Brain microvascular endothelial cell (primary cell): ENCODE data around the gene CEP112.

Experiments used
- DNase-seq: peaks from one replicate; pipeline ENCODE4 v3.0.0-alpha.2; 2020
- H3K27ac ChIP-seq: fragments of 250-450 bp; sonication (Bioruptor Pico); 2 replicates; pipeline ENCODE4 v1.5.1; 2020; ENCODE audit warnings: mild to moderate bottlenecking, moderate library complexity
- H3K27me3 ChIP-seq: fragments of 250-450 bp; sonication (Bioruptor Pico); replicated peaks from 2 replicates; pipeline ENCODE4 v1.5.1; 2020; ENCODE audit warnings: mild to moderate bottlenecking
- H3K36me3 ChIP-seq: fragments of 250-450 bp; sonication (Bioruptor Pico); replicated peaks from 2 replicates; pipeline ENCODE4 v1.5.1; 2020; ENCODE audit warnings: mild to moderate bottlenecking
- H3K4me3 ChIP-seq: 2 replicates; pipeline ENCODE4 v1.5.1; 2011; ENCODE audit warnings: low read depth, mild to moderate bottlenecking, control low read depth, low read length, moderate library complexity
- in situ Hi-C: cut with HindIII; loops from 2 replicates; pipeline ENCODE4 v1.10.0; 2017; ENCODE audit warnings: low sequenced_read_pairs, low pct_ligation_motif_present
- TF ChIP-seq, protein P1 (sequence below): IDR thresholded peaks from 2 replicates; pipeline ENCODE4 v1.5.1; 2011; ENCODE audit warnings: low read depth, mild to moderate bottlenecking, moderate library complexity, low read length, control low read depth, inconsistent platforms; ENCODE audit errors: missing control alignments

Gene CEP112

DNA sequence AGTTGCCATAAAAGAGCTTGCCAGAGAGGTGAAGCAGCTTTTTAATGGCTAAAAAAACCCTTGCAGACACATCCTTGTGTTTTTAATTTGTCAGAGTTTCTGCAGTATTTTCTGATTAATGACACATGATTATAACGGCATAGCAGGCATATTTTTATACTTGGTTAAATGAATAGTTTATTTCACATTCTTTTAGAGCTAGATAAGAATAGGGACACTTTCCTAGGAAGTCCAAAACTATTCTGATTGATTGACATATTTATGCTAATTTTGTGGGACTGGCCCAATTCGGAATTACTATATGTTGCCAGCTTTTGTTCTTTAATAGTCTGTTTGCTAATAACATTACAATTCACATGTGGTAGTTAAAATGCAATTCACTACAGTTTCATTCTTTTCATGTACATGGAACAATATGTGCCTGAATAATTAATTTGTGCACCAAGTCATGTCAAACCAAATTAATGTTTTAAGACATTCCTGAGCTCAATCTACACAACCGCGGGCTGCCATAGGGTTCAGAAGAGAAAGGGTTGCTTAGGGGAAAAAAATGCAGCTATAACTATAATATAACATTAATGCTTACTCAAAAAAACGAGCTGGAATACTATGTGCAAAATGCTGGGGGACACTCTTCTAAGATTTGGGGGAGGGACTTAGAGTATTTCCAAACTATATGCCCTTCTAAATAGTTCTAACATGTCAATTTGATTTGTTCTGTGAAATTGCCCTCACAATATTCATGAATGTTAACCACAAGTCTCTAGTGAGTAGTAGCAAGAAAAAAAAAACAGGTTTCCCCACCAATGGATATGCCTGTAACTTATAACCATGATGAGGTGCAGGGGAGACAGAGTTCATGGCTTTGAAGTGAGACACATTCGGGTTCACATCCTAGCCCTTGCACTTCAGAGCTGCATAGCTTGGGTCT lies 305.4 kb downstream of the CEP112 start:
- Histone ChIP-seq H3K27ac (no peak overlapping the region), H3K36me3 (no peaks in the 10 kb centered on the region), H3K4me3 (no peak overlapping the region), H3K27me3 (no peaks in the 10 kb centered on the region)
- in situ Hi-C loops, result no loop called here
- TF ChIP-seq, protein P1, sequence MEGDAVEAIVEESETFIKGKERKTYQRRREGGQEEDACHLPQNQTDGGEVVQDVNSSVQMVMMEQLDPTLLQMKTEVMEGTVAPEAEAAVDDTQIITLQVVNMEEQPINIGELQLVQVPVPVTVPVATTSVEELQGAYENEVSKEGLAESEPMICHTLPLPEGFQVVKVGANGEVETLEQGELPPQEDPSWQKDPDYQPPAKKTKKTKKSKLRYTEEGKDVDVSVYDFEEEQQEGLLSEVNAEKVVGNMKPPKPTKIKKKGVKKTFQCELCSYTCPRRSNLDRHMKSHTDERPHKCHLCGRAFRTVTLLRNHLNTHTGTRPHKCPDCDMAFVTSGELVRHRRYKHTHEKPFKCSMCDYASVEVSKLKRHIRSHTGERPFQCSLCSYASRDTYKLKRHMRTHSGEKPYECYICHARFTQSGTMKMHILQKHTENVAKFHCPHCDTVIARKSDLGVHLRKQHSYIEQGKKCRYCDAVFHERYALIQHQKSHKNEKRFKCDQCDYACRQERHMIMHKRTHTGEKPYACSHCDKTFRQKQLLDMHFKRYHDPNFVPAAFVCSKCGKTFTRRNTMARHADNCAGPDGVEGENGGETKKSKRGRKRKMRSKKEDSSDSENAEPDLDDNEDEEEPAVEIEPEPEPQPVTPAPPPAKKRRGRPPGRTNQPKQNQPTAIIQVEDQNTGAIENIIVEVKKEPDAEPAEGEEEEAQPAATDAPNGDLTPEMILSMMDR, result no peak
- no peak for DNase-seq

DNA sequence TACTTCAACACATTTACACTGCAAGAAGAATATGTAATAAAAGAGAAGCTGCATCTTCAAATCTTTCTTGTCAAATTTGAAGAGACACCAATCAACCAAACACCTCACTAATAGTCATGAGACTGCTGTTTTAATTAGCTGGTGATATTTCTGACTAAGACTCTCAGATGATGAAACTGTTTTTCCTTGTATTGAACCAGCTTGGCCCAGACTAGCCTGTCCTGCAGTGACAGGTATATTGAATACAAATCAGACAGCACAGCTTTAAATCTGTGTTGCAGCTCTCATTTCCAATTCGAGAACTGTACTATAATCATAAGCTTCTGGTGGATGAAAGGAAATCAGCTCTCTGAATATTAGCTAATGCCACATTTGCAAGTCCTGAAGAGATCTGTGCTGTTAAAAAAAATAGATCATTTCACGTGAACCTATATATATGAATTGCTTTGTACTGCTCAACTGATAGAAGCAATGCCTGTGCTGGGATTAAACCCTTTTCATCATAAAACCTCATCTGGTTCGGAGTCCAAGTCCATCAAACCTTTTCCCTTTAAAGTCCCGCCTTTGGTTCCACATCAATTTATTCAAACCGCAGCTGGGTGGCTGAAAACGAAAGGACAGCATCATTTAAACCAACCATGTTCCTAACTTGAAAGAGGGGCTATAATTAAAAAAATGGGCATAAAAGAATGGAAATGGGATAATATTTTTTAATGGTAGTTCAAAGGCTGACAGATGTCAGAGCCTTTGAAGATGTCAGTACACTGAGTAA lies 306.2 kb downstream of the CEP112 start:
- no peak overlapping the region for H3K27ac ChIP-seq
- no peaks in the 10 kb centered on the region for H3K27me3 ChIP-seq
- in situ Hi-C loops, result no loop called here
- no peaks in the 10 kb centered on the region for H3K36me3 ChIP-seq
- no peak for DNase-seq
- TF ChIP-seq, protein P1, result no peak
- no peak overlapping the region for H3K4me3 ChIP-seq

DNA sequence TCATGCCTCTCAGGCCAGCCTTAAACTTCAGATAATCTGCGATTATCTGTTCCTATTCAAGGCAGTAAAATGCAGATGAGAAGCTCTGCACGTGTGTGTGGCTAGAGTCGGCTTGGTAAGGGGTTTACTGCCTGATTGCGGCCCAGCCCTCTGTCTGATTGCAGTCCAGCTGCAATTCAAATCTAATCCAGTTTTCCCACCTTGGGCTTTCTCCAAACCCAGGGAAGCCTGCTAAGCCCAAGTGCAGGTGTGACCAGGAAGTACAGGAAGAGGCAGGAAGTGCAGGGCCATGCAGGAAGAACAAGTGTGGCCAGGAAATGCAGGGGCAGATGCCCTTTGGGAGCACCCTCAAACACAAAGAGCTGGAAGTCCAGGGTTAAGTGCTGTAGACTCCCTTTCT lies 314.9 kb downstream of the CEP112 start:
- H3K36me3 ChIP-seq, result no peaks in the 10 kb centered on the region
- no peak overlapping the region for H3K4me3 ChIP-seq
- H3K27ac ChIP-seq, result no peak overlapping the region
- TF ChIP-seq, protein P1, result no peak
- no peak for DNase-seq
- in situ Hi-C loops, result no loop called here
- H3K27me3 ChIP-seq, result no peaks in the 10 kb centered on the region

DNA sequence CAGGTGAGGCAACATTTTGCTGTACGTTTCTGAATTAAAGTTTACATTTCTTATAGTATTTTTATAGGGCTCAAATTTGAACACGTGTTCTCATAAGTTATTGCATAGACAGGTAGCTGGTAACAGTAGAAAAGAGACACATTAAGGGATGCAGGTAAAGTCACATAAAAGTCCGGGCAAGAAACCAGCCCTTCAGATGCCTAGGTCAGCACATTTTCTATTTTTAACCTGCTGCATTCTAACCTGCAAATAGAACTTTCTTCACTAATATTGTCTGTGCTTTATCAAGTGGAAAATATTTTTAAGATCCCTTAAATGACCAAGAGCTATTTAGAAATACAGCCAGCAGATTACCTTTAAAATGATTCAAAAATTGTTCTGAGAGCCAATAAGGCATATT lies 323.1 kb downstream of the CEP112 start:
- no peak overlapping the region for H3K4me3 ChIP-seq
- H3K36me3 ChIP-seq, result no peaks in the 10 kb centered on the region
- H3K27ac ChIP-seq, result no peak overlapping the region
- H3K27me3 ChIP-seq, result no peaks in the 10 kb centered on the region
- DNase-seq, result no peak
- in situ Hi-C loops, result no loop called here
- TF ChIP-seq, protein P1, result no peak

DNA sequence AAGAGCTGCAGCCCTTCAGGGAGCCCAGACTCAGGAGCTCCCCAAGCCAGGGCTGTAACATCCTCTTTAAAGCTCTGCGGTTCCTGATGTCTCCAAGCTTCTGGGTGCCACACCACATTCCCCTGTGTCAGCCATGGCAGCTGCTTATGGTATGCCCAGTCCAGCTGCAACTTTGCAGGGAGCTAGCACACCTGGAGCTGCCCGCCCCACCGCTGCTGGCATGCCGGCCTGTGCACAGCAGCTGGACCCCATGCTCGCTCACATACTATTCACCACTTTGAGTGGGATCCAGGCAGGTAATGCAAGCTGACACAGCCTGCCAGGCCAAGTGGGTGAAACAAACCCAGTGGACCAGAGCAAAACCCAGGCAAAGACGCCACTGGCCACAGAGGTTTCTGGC lies 324.9 kb downstream of the CEP112 start:
- H3K27me3 ChIP-seq, result no peaks in the 10 kb centered on the region
- TF ChIP-seq, protein P1, result no peak
- no peak overlapping the region for H3K27ac ChIP-seq
- H3K36me3 ChIP-seq, result no peaks in the 10 kb centered on the region
- DNase-seq, result no peak
- in situ Hi-C loops, result no loop called here
- H3K4me3 ChIP-seq, result no peak overlapping the region
